ENCODE data around the gene VSTM4.

The VSTM4 gene

GRCh38 chr10:49007129-49007528 is 108.2 kb downstream of the VSTM4 start:
- no peak for DNase-seq (ENCODE audit: low spot score)

DNA sequence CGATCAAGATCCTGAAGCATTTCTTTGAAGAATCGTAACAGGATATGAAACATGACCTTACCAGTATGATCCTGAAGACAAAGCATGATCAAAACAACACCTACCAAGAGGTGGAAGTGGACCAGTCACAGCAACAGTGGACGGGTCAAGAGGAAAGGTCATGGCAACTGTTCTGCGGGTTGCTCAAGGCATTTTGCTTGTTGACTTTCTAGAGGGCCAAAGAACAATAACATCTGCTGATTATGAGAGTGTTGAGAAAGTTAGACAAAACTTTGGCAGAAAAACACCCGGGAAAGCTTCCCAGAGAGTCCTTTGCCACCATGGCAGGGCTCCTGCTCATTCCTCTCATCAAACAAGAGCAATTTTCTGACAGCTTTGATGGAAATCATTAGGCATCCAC is 110.1 kb downstream of the VSTM4 start:
- DNase-seq (ENCODE audit: low spot score) = no peak

DNA sequence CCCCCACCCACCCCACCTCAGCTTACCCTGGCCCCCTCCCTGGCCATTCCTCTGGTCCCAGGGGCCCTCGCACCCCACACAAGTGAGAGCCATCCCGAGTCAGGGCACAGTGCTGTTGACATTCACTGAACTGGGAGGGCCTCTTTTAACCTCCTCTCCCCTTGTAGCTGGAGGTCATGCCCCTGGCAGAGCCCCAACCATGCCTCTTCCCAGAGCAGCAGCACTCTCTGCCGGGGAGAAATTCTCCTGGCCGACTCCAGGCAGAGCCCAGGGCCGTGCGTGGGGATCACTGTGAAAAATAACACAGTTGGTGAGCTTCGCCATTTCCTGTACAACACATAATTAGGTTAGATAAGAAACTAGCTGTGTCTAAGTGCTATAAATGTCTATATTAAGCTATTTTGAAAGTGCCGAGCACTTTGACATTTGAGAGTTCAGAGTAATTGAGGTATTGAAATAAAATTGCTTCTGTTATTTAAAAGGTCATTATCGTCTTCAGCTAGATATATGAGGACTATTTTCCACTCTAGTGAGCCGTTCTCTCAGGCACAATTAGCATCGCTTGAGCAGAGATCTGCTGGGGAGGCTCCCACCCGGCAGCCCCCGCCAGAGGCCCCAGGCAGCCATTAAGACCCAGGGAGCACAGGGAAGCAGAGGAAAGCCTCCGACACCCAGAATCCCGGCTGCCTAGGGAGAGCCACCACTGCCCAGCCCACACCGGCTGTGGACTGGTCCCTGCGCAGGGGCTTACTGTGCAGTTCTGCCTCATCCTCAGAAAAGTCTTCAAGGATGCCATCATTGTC is 113.3 kb downstream of the VSTM4 start:
- no peak for DNase-seq (ENCODE audit: low spot score)

DNA sequence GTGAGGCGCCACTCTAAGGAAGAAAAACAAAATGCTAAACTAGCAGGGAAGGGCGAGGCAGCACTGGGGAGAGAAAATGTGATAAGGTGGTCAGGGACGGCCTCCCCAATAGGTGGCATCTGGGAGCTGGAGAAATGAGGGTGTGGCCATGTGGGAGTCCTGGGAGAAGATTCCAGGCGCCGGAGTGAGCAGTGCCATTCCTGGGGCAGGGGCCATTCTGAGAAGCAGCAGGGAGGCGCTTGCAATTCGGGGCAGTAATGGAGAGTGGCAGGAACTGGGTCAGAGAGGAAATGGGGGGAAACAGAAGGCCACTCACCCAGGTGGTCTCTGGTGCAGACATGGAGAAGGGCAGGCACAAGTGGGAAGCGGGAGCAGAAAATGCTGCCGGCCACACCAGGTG is 113.9 kb downstream of the VSTM4 start:
- DNase-seq (ENCODE audit: low spot score) = no peak

- no peak for DNase-seq (ENCODE audit: low spot score)
Measured at GRCh38 chr10:49000437-49001398, 114.6 kb downstream of the VSTM4 start.

GRCh38 chr10:48999346-48999745 is 116.0 kb downstream of the VSTM4 start:
- no peak for DNase-seq (ENCODE audit: low spot score)

DNA sequence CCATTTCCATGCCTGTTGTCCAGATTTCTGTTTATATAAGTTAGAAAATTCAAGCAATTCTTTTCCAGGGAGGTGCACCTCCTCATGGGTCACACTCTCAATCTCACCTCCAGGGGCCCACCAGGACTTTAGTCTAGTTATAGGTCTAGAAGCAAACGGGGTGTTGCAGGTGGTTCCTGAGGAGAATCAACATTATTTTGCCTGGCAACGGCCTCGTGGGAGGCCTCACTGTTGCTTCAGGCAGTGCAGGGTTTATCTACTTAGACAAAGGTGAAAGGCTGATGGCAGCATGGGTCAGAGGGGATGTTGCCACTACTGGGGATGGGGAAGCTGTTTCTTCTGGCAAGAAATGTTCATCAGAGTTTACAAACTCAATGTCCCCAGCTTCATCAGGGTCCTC is 119.0 kb downstream of the VSTM4 start:
- DNase-seq (ENCODE audit: low spot score) = no peak

DNA sequence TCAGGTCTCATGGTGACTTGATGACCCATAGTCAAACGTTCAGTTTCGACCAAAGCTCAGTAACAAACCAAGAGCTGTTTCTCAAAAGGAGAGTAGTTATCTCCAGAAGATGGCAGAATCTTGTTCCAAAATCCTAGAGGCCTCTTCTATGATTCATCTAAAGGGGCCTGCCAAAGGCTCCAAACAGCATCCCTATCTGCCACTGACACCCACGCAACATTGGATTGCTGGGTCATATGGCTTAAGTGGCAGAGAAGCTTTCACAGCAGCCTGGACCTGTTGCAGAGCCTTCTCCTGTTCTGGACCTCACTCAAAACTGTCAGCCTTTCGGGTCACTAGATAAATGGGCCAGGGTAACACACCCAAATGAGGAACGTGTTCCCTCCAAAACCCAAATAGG is 121.7 kb downstream of the VSTM4 start:
- no peak for DNase-seq (ENCODE audit: low spot score)

GRCh38 chr10:48990226-48990625 is 125.1 kb downstream of the VSTM4 start:
- DNase-seq (ENCODE audit: low spot score) = no peak

GRCh38 chr10:48985621-48986158 is 129.6 kb downstream of the VSTM4 start:
- DNase-seq (ENCODE audit: low spot score) = no peak

DNA sequence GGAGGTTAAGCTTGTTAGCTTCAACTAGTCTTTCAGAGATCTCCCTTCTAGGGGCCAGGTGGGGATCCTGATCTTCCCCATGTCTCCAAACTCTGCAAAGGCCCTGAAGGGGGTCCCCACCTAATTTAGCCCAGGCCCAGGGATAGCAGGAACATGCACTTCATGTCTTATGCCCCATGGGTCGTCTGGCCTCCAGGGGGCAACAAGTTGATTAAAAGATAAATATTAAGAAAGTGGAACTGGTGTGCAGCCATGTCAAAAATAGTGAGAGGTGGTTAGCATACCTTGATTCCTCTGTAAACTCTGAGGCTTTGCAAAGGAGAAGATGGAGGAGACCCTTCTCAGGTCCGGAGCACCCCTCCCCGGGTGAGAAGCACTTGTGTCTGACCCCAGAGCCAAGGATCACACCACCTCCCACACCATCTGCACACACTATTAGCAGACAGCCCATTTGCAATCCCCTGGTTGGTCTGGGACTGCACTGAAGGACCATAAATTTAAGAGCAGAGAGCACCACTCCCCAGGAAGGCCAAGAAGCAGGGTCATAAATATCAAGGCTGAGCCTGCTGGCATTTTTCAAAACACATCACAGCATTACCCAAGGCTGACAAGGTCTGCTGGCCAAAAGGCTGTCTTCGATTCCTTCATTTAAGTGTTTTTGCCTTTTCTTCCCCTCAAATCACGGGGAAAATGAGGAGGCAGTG is 131.5 kb downstream of the VSTM4 start:
- peak; percentile 26 for DNase-seq (ENCODE audit: low spot score)

DNA sequence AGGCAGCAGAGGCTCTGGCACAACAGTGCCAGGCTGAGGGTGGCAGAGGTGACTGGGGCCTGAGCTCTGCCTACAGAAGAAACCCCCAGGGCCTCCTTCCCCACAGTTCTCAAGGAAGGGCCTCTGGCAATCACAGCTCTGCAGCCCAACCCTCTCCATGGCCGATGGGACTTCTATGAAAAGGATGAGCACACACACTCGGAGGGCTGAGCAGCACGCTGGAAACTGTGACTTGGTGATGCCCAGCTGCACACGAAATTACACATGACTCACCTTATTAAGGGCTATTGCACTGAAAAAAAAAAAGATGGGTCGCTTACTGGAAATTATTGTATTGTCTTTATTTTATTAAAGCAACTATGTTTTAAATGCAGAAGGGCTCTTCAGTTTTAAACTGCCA is 132.7 kb downstream of the VSTM4 start:
- DNase-seq (ENCODE audit: low spot score) = no peak

- peak; percentile 45 for DNase-seq (ENCODE audit: low spot score)
Measured at GRCh38 chr10:48981310-48981907, 133.9 kb downstream of the VSTM4 start.

DNA sequence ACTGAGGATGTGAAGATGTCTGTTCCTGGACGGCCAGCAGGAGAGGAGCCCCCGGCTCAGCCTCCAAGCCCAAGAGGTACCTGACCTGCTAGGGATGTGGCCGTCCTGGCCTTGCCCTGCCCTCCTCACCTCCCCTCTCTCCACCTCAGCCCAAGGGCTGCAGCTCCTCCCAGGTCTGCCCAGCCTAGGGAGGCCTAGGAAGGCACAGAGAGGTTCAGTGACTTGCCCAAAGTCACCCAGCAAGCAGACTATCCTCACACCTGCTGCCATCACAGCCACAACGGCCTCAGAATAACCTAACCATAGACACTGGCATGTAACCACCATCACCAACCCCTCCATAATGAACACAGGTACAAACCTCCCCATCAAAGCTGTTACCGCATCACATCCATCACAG is 137.0 kb downstream of the VSTM4 start:
- no peak for DNase-seq (ENCODE audit: low spot score)

DNA sequence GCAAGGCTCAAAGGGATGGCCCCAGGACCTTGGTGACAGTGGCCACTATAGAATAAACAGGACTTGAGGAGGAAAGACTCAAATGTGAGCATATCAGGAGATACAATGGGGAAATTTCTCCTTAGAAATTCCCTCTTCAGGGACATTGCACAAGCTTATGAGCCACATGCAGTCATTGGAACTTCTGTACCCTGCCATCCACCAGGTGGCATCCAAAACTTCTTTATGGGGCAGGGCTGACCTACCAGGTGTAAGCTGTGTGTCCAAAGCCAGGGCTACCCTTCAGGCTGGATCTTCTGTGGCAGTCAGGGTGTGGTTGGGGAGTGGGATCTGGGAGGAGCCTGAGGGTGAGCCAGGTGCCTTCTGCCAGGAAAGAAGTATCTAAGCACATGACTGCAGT is 139.1 kb downstream of the VSTM4 start:
- peak; percentile 31 for DNase-seq (ENCODE audit: low spot score)

DNA sequence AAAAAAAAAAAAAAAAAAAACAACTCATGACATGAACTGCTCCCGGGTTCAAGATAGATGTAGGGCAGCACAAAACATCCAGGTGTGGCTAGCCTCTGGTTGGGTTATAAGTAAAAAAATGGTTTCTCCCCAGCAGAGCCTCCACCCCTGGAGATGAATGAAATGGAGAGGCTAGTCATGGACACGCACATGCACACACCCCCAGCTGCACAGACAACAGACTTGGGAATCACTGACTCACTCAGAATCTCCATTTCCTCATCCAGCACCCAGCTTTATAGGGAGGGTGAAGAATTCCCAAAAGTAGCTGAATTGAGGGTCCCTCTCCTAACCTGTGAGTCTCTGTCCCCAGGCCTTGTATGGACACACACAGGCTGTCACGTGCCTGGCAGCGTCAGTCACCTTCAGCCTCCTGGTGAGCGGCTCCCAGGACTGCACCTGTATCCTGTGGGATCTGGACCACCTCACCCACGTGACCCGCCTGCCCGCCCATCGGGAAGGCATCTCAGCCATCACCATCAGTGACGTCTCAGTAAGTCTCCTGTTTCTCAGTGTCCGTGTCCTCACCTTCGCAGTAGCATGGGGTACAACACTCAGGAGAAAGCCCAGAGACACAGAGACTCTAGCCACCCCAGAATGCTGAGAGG is 140.7 kb downstream of the VSTM4 start:
- DNase-seq (ENCODE audit: low spot score) = no peak

- DNase-seq (ENCODE audit: low spot score) = no peak
Measured at GRCh38 chr10:48973065-48973464, 142.3 kb downstream of the VSTM4 start.

- no peak for DNase-seq (ENCODE audit: low spot score)
Measured at GRCh38 chr10:48970654-48971053, 144.7 kb downstream of the VSTM4 start.

- DNase-seq (ENCODE audit: low spot score) = no peak
Measured at GRCh38 chr10:48970046-48970445, 145.3 kb downstream of the VSTM4 start.

DNA sequence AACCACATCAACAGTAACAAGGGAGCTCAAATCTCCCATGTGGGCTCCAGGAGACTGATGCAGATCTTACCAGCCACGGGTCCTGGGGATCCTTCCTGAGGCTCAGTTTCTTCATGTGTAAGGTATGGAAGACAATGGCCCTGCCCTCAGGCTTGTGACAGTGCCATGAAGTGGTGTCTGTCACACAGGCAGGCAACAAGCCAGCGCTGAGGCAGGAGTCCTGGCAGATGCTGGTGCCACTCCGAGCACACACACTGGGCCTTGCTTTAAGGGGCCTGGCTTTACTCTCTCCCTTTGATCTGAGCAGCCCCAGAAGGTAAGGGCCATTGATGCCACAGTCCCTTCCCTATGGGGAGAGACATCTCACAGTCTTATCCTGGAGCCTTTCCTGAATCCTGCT is 147.3 kb downstream of the VSTM4 start:
- no peak for DNase-seq (ENCODE audit: low spot score)

DNA sequence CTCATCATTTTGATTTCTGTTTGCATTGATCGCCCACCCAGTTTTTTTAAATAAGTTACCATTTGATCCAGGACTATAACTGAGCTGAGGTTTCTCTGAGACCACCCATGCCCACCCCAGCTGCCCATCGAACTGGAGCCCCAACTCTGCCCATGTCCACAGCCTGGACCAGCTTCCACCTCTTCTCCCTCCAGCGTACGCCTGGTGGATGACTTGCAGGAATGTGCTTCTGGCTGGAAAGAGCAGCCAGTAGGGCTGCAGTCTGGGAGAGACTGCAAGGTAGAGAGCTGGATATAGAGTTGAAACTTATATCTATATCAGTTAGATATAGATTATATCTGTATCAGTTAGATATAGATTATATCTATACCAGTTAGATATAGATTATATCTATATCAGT is 149.9 kb downstream of the VSTM4 start:
- no peak for DNase-seq (ENCODE audit: low spot score)
